Activated T-helper 1 cell treated with anti-CD3 and anti-CD28 coated beads, Interleukin-12 subunit alpha, Interleukin-12 subunit beta, Interleukin-2, Interleukin-4 antibody, amounts not matched to agents 30 ng/mL and 10 ng/mL and 1 ng/mL, durations not matched to agents 14 hours and 24 hours and 36 hours (primary cell): Measurements from ENCODE around the gene IBTK. TPM values are rescaled to one million over a fixed set of nuclear protein-coding genes. Genes with fewer than 3 reads are reported as not detected.
"Not testable (repeated sequence)": the region's sequence is repeated elsewhere in the genome, so short reads cannot be mapped to it uniquely, and the experiment has no call there.

Source experiments
- DNase-seq: peaks from one replicate; pipeline ENCODE4 v3.0.0; 2021; ENCODE audit warnings: low spot score
- H3K27ac Mint-ChIP-seq: one replicate; pipeline ENCODE4 v1.8.0; 2021; ENCODE audit warnings: mild to moderate bottlenecking, mixed read lengths
- H3K27me3 Mint-ChIP-seq: one replicate; pipeline ENCODE4 v1.8.0; 2022; ENCODE audit warnings: mild to moderate bottlenecking, moderate library complexity, mixed read lengths; ENCODE audit not compliant: insufficient read depth
- H3K36me3 Mint-ChIP-seq: one replicate; pipeline ENCODE4 v1.8.0; 2021; ENCODE audit warnings: low read depth, mixed read lengths
- H3K4me1 Mint-ChIP-seq: one replicate; pipeline ENCODE4 v1.8.0; 2021; ENCODE audit warnings: low read depth, mixed read lengths
- H3K4me3 Mint-ChIP-seq: one replicate; pipeline ENCODE4 v1.8.0; 2021; ENCODE audit warnings: mild to moderate bottlenecking, moderate library complexity, mixed read lengths
- H3K9me3 Mint-ChIP-seq: one replicate; pipeline ENCODE4 v1.8.0; 2021; ENCODE audit warnings: mixed read lengths
- intact Hi-C: fragments of 100-400 bp; cut with micrococcal nuclease; formaldehyde crosslinking; loops from one replicate; pipeline ENCODE4 v1.15.1; 2024
- total RNA-seq: library from RNA; stranded (reverse); gene quantifications from 2 replicates; pipeline ENCODE4 v1.2.3, GENCODE V29; 2022

The IBTK gene
- total RNA-seq, 1 donor from 2014 or later = 36.1 TPM

DNA sequence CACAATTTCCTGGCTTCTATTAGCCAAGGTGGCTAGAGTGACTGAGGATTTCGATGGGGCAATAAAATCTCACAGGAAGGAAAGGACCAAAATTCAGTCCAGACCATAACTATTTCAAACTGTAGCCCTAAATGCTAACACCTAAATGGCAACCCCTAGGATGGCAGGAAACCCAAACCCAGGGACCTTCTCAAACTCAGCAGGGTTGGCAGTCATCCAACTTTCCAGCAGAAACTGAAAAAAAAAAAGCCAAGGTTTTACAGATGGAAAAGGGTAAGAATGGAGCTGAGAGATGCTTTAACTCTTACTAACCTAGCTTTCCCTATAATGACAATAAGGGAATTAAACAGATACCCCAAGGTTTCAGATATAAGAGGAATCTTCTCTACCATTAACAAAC is 10.5 kb downstream of the IBTK start:
- Mint-ChIP-seq H3K27ac (no peak overlapping the region), H3K4me1 (peaks cover 18% of the 10 kb centered on the region), H3K27me3 (no peaks in the 10 kb centered on the region), H3K36me3 (peaks cover 26% of the 10 kb centered on the region), H3K9me3 (no peaks in the 10 kb centered on the region), H3K4me3 (no peak overlapping the region)
- intact Hi-C loops = no loop called here
- DNase-seq = no peak

DNA sequence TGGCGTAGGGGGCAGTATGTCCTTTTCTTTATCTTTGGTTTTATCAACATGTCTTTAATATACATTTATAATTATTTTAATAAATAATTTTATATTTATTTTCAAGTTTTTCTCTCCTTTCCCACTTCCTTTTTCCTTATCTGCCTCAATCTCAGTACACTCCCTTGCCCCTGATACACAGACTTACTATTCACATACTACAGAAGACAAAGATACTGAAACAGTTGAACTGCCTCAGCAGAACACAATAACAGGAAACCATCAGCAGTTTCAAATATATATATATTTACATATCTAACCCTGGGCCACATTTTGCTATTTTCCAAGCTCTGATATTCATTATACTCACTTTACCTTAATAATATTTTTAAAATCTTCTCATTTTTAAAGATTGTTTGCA is 19.8 kb downstream of the IBTK start:
- intact Hi-C loops = no loop called here
- peaks cover 20% of the 10 kb centered on the region for H3K4me1 Mint-ChIP-seq
- H3K9me3 Mint-ChIP-seq = no peaks in the 10 kb centered on the region
- peak overlapping the region; percentile 16 for H3K27ac Mint-ChIP-seq
- H3K4me3 Mint-ChIP-seq = no peak overlapping the region
- H3K27me3 Mint-ChIP-seq = no peaks in the 10 kb centered on the region
- H3K36me3 Mint-ChIP-seq = peaks cover 42% of the 10 kb centered on the region
- DNase-seq = no peak

- intact Hi-C loops = no loop called here
- Mint-ChIP-seq H3K27ac (no peak overlapping the region), H3K4me1 (no peaks in the 10 kb centered on the region), H3K27me3 (no peaks in the 10 kb centered on the region), H3K9me3 (no peaks in the 10 kb centered on the region), H3K36me3 (peaks cover 27% of the 10 kb centered on the region), H3K4me3 (no peak overlapping the region)
- no peak for DNase-seq
These were observed 27.4 kb downstream of the IBTK start for GRCh38 chr6:82220167-82220566.

DNA sequence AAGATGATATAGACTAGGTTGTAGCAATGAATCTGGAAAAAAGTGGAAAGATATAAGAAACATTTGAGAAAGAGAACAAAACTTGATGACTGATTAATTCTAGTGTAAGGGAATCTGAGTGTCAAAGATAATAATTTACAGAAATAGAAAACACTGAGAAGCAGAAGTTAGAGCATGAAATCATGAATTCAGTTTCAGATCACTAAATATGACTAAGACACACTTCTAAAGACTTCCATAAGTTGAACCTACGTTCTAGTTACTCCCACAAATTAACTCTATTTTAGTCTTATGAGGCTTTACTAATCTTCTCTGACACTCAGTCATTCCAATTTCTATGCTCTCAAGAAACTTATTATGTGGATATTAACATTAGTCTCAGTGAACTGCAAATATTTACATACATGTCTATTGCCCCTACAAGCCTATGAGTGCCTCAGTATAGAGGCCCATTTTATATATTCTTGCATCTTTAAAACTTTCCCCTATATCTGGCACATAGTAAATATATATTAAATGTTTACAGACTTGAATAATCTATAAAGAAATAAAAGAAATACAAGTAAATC is 30.4 kb downstream of the IBTK start:
- intact Hi-C loops = no loop called here
- Mint-ChIP-seq H3K27ac (no peak overlapping the region), H3K4me3 (no peak overlapping the region), H3K4me1 (no peaks in the 10 kb centered on the region), H3K9me3 (no peaks in the 10 kb centered on the region), H3K27me3 (no peaks in the 10 kb centered on the region), H3K36me3 (peaks cover 30% of the 10 kb centered on the region)
- no peak for DNase-seq

GRCh38 chr6:82216549-82216948 is 31.0 kb downstream of the IBTK start:
- no peak overlapping the region for H3K4me3 Mint-ChIP-seq
- no peaks in the 10 kb centered on the region for H3K9me3 Mint-ChIP-seq

GRCh38 chr6:82211326-82211725 is 36.2 kb downstream of the IBTK start:
- intact Hi-C loops = no loop called here
- Mint-ChIP-seq H3K27ac (no peak overlapping the region), H3K9me3 (no peaks in the 10 kb centered on the region), H3K27me3 (no peaks in the 10 kb centered on the region), H3K4me3 (no peak overlapping the region), H3K36me3 (peaks cover 16% of the 10 kb centered on the region), H3K4me1 (no peaks in the 10 kb centered on the region)
- no peak for DNase-seq

More at GRCh38 chr6:82216549-82216948, 31.0 kb downstream of the IBTK start:
- intact Hi-C loops = no loop called here
- Mint-ChIP-seq H3K4me1 (no peaks in the 10 kb centered on the region), H3K36me3 (peaks cover 30% of the 10 kb centered on the region), H3K27ac (no peak overlapping the region), H3K27me3 (no peaks in the 10 kb centered on the region)
- no peak for DNase-seq

DNA sequence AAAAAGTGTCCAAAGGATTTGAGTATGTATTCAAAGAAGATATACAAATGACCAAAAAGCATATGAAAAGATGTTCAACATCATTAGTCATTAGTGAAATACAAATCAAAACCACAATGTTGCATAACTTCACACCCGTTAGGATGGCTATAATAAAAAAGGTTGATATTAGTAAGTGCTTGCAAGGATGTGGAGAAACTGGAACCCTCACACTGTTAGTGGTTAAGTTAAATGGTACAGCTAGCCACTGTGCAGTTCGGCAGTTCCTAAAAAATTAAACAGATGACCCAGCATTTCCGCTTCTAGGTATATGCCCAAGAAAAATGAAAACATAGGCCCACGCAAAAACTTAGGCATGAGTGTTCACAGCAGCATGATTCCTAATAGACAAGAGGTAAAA is 38.6 kb downstream of the IBTK start:
- H3K4me1 Mint-ChIP-seq = peaks cover 4% of the 10 kb centered on the region
- peaks cover 14% of the 10 kb centered on the region for H3K36me3 Mint-ChIP-seq
- H3K4me3 Mint-ChIP-seq = no peak overlapping the region
- H3K27ac Mint-ChIP-seq = no peak overlapping the region
- no peak for DNase-seq
- intact Hi-C loops = no loop called here
- H3K9me3 Mint-ChIP-seq = no peaks in the 10 kb centered on the region
- no peaks in the 10 kb centered on the region for H3K27me3 Mint-ChIP-seq

DNA sequence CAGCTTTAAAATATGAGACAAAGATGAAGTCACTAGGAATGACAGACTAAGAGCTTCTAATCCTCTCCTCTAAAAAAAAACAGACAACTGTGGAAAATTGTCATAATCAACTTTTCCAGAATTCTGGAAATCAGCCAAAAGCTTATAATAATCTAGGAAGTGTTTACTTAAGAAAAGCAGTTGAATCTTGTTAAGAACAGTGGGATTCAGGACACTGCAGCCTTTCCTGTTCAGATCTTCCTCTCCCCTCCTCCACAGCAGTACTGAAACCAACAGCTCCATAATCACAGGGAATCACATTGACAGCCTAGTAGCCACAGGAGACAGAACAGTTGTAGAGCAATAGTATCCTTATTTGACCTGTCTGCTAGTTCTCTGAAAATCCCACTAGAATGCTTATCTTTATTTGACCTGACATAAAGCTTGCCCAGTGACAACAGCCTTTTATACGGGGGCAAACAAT is 41.6 kb downstream of the IBTK start:
- Mint-ChIP-seq H3K9me3 (no peaks in the 10 kb centered on the region), H3K36me3 (peaks cover 19% of the 10 kb centered on the region), H3K4me3 (no peak overlapping the region), H3K27me3 (no peaks in the 10 kb centered on the region), H3K27ac (no peak overlapping the region), H3K4me1 (peaks cover 5% of the 10 kb centered on the region)
- no peak for DNase-seq
- intact Hi-C loops = no loop called here

DNA sequence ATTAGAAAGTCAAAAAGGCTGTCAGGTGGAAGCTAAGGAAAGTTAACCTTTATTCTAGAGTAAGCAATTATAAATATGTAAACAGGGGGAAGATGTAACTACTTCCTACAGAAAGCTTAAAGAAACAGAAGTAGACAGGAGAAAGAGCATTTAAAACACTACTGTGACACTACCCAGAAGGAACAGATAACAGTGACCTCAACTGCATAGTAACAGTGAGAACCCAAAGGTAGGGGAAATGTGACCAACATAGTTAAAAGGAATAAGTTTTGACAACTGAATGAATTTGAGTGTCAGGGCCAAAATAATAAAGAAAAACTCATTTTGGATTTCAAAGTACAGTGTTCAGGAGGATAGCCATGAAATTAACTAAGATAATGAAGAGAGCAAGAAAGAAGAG is 43.5 kb downstream of the IBTK start:
- Mint-ChIP-seq H3K27me3 (no peaks in the 10 kb centered on the region), H3K4me3 (no peak overlapping the region), H3K27ac (no peak overlapping the region), H3K9me3 (no peaks in the 10 kb centered on the region), H3K4me1 (peaks cover 5% of the 10 kb centered on the region), H3K36me3 (peaks cover 29% of the 10 kb centered on the region)
- intact Hi-C loops = no loop called here
- DNase-seq = no peak

- H3K4me1 Mint-ChIP-seq = no peaks in the 10 kb centered on the region
- no peaks in the 10 kb centered on the region for H3K27me3 Mint-ChIP-seq
- no peaks in the 10 kb centered on the region for H3K9me3 Mint-ChIP-seq
- no peak for DNase-seq
- H3K36me3 Mint-ChIP-seq = peaks cover 25% of the 10 kb centered on the region
- intact Hi-C loops = no loop called here
- no peak overlapping the region for H3K4me3 Mint-ChIP-seq
- no peak overlapping the region for H3K27ac Mint-ChIP-seq
These were observed 49.8 kb downstream of the IBTK start for GRCh38 chr6:82197784-82198183.

GRCh38 chr6:82197245-82197644 is 50.3 kb downstream of the IBTK start:
- DNase-seq, H3K27ac Mint-ChIP-seq, H3K9me3 Mint-ChIP-seq, H3K27me3 Mint-ChIP-seq, H3K4me1 Mint-ChIP-seq, H3K4me3 Mint-ChIP-seq, intact Hi-C loops: not testable (repeated sequence)
- H3K36me3 Mint-ChIP-seq = peaks cover 23% of the 10 kb centered on the region

DNA sequence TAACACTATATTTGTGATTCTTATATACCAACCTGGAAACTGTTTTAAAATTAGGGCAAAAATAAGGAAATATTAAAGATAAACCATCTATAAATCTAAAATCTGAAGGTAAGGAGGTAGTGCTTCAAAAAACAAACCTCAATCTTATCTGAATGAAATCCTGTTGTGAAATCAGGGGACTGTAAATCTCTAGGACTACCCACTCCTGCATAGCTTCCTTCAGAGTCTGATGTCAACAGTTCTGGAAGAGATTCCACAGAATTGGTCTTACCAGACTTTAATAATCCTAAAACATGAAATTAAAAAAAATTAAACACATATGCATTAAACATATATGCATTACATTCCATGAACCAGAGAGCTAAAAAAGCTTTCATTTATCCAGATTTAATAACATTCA is 51.4 kb downstream of the IBTK start:
- Mint-ChIP-seq H3K36me3 (peaks cover 26% of the 10 kb centered on the region), H3K4me3 (no peak overlapping the region), H3K27ac (no peak overlapping the region), H3K9me3 (no peaks in the 10 kb centered on the region), H3K27me3 (no peaks in the 10 kb centered on the region), H3K4me1 (no peaks in the 10 kb centered on the region)
- intact Hi-C loops = no loop called here
- DNase-seq = no peak

GRCh38 chr6:82195619-82196018 is 51.9 kb downstream of the IBTK start:
- Mint-ChIP-seq H3K9me3 (no peaks in the 10 kb centered on the region), H3K36me3 (peaks cover 26% of the 10 kb centered on the region), H3K27me3 (no peaks in the 10 kb centered on the region), H3K27ac (no peak overlapping the region), H3K4me3 (no peak overlapping the region), H3K4me1 (no peaks in the 10 kb centered on the region)
- intact Hi-C loops = no loop called here
- DNase-seq = no peak

DNA sequence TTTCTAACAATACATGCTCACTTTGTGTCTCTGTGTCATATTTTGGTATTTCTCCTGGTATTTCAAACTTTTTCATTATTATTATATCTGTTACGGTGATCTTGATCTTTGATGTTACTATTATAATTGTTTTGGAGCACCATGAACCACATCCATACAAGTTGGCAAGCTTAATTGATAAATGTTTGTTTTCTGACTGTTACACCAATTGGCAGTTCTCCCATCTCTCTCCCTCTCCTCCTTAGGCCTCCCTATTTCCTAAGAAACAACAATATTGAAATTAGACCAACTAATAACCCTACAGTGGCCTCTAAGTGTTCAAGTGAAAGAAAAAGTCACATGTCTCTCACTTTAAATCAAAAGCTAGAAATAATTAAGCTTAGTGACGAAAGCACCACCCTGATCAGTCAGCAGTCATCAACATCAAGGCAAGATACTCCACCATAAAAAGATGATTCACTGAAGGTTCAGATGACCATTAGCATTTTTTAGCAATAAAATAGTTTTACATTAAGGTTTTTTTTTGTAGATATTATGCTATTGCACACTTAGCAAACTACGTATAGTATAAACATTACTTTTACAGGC is 61.5 kb downstream of the IBTK start:
- no peak for DNase-seq
- no peaks in the 10 kb centered on the region for H3K4me1 Mint-ChIP-seq
- H3K27me3 Mint-ChIP-seq = no peaks in the 10 kb centered on the region
- H3K36me3 Mint-ChIP-seq = peaks cover 48% of the 10 kb centered on the region
- intact Hi-C loops = no loop called here
- no peak overlapping the region for H3K4me3 Mint-ChIP-seq
- no peak overlapping the region for H3K27ac Mint-ChIP-seq
- H3K9me3 Mint-ChIP-seq = no peaks in the 10 kb centered on the region
